ENCODE results near the gene SLC37A3.

DNA sequence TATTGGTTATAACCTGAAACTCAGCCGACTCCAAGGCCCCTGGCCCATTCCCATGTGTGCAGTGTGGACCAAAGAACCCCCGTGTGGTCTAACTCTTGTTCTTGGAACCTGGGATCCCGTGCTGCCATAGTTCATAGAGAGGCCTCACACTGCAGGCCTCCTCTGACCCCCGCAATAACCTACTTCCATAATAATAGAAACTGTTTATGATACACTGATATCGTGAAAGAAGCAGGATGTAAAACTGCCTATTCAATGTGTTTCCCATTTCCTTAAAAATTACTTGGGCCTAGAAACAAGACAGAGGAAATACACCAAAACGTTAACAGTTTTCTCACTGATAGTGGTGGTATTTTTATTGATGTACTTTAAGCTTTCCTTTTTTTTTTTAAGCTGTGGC, 112.4 kb downstream of the SLC37A3 start:
- TF ChIP-seq, protein P1, sequence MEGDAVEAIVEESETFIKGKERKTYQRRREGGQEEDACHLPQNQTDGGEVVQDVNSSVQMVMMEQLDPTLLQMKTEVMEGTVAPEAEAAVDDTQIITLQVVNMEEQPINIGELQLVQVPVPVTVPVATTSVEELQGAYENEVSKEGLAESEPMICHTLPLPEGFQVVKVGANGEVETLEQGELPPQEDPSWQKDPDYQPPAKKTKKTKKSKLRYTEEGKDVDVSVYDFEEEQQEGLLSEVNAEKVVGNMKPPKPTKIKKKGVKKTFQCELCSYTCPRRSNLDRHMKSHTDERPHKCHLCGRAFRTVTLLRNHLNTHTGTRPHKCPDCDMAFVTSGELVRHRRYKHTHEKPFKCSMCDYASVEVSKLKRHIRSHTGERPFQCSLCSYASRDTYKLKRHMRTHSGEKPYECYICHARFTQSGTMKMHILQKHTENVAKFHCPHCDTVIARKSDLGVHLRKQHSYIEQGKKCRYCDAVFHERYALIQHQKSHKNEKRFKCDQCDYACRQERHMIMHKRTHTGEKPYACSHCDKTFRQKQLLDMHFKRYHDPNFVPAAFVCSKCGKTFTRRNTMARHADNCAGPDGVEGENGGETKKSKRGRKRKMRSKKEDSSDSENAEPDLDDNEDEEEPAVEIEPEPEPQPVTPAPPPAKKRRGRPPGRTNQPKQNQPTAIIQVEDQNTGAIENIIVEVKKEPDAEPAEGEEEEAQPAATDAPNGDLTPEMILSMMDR (IDR thresholded peaks at IDR 0.05), result no peak
- TF ChIP-seq POLR2A (IDR thresholded peaks at IDR 0.05), result no peak

Data from ovary (tissue), 3 donors.